ENCODE data around the gene SELENOS. TPM values are rescaled to one million over a fixed set of nuclear protein-coding genes. Genes with fewer than 3 reads are reported as not detected.

Gene SELENOS
- polyA plus RNA-seq, 2 of the 4 experiments (the other 2 are of a cell fraction) = 97.9 to 184 TPM

GRCh38 chr15:101310161-101310480, 32.8 kb upstream of the SELENOS start (continued):
- no peak for TF ChIP-seq RCOR1 (IDR thresholded peaks at IDR 0.05; ENCODE audit: low read depth, low read length)

DNA sequence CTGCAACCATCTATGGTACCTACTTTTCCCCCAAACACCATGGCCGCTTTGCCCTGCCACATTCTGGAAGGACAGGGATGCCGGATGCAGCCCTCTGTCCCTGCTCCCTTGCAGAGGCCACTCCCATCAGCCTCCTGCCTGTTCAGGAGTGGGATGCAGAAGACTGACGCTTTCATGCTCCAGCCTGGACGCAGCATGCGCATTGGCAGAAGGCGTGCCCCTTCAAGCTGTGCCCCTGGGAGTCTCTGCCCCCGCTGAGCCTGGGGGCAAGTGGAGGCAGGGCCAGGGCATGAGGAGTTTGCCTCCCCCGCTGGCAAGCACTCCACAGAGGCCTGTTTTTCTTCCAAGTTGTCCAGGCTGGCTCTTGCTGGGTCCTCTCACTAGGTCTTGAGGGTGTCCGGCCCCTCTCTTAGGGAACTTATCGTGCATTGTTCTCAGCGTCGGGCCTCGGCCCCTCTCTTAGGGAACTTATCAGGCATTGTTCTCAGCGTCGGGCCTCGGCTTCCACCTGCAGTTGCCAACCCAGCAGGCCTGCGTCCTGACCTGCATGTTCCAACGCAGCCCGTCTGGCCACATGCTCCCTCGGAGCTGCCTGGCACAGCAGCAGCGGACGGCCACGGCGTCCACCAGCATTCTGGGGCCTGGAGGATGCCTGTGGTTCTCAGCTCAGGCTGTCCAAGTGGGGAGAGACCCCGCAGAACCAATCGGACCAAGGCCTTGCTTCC, 32.3 kb upstream of the SELENOS start:
- no peak overlapping the region for H3K4me2 ChIP-seq
- WGBS (ENCODE audit: missing lambda C conversion rate) = 91% methylated on average over 22 of the region's 26 CpGs
- no peak for ATAC-seq

DNA sequence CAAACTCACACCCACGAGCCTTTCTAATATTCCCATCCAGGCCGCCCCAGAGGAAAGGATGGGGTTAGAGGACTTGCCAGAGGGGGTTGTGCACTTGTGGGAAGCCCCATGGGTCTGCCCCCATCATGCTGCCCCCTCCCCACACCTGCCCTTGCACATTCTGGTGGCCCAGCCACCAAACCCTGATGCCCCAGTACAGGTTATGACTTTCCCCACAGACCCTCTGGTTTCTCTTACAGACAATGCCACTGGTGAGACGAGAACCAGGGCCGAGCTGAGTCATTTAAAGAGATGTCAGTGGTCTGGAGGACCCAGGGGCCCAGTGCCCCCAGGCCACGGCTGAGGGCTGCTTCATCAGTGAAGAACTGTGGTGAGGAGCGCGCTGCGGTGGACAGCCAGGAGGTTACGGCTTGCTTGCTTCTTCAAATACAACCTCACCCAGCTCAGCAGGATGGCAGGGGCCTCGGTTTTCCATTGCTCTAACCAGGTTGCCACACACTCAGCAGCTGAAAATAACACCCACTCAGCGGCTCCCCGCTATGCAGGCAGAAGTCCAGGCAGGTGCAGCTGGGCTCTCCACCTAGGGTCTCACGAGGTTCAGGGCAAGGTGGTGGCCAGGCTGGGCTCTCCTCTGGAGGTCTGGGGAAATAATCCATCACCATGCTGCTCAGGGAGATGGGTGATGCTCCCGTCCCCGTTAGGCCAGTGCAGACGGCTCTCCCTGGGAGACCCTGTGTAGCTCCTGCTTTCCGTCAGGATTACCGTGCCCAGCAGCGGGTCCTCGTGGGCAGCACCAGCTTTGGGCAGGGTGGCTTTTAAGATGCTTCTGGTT, 31.5 kb upstream of the SELENOS start:
- Histone ChIP-seq H3K27ac (no peak overlapping the region), H3K4me3 (no peak overlapping the region), H3K4me2 (no peak overlapping the region), H3K9me3 (no peaks in the 10 kb centered on the region), H3K4me1 (no peaks in the 10 kb centered on the region)
- WGBS (ENCODE audit: missing lambda C conversion rate) = 83% methylated on average over 17 of the region's 20 CpGs
- FAIRE-seq (no peak), ATAC-seq (no peak; a peak in 1 of 6 replicates), DNase-seq (ENCODE audit: low read depth in 1 of 2, low spot score in 1 of 2) (no peak)
- ChIA-PET POLR2A (no interaction called here), CTCF (interaction anchor here (1.7 to 13.3 kb wide), 3 partner anchors 9 to 330 kb away, joined by 7 to 227 read pairs (median 12); no protein-coding TSS in a partner anchor)
- TF ChIP-seq RCOR1 (IDR thresholded peaks at IDR 0.05; ENCODE audit: low read depth, low read length) (no peak), POLR2A (IDR thresholded peaks at IDR 0.05; ENCODE audit: low read length) (no peak), CBX8 (IDR thresholded peaks at IDR 0.05) (no peak), FOSB (CRISPR knock-in tag; IDR thresholded peaks at IDR 0.05) (no peak), HOXB5 (CRISPR knock-in tag; IDR thresholded peaks at IDR 0.05) (no peak), CHD4 (IDR thresholded peaks at IDR 0.05; ENCODE audit: borderline replicate concordance) (no peak), HOXB13 (CRISPR knock-in tag; IDR thresholded peaks at IDR 0.05; ENCODE audit: low read depth) (no peak), ESRRA (IDR thresholded peaks at IDR 0.05; ENCODE audit: borderline replicate concordance, low read length) (no peak), ZC3H11A (IDR thresholded peaks at IDR 0.05) (no peak), ELK1 (IDR thresholded peaks at IDR 0.05; ENCODE audit: low read depth, low read length) (no peak), RARB (CRISPR knock-in tag; IDR thresholded peaks at IDR 0.05) (no peak), ZSCAN20 (CRISPR knock-in tag; IDR thresholded peaks at IDR 0.05) (no peak), FOXS1 (CRISPR knock-in tag; IDR thresholded peaks at IDR 0.05) (no peak), NR3C1 (IDR thresholded peaks at IDR 0.05) (no peak), MAFK (IDR thresholded peaks at IDR 0.05; ENCODE audit: partially characterized antibody) (no peak), MAZ (IDR thresholded peaks at IDR 0.05; ENCODE audit: borderline replicate concordance, low read depth, low read length) (no peak), CTCF (IDR thresholded peaks at IDR 0.05) (no peak)

More for the DNA sequence above, 32.3 kb upstream of the SELENOS start:
- Histone ChIP-seq H3K4me1 (no peaks in the 10 kb centered on the region), H3K27ac (no peak overlapping the region), H3K4me3 (no peak overlapping the region), H3K9me3 (no peaks in the 10 kb centered on the region)
- DNase-seq (ENCODE audit: low read depth in 1 of 2, low spot score in 1 of 2) (no peak), FAIRE-seq (no peak)
- TF ChIP-seq EHMT2 (IDR thresholded peaks at IDR 0.05; ENCODE audit: low read depth) (no peak), RFX5 (IDR thresholded peaks at IDR 0.05) (no peak), RARB (CRISPR knock-in tag; IDR thresholded peaks at IDR 0.05) (no peak)
- POLR2A ChIA-PET = no interaction called here
- CTCF ChIA-PET = interaction anchor here (1.7 to 13.3 kb wide), 3 partner anchors 10 to 330 kb away, joined by 7 to 227 read pairs (median 12); no protein-coding TSS in a partner anchor
